Sigmoid colon (tissue), 7 donors: ENCODE measurements around the gene LAMA1. TPM values are rescaled to one million over a fixed set of nuclear protein-coding genes. Genes with fewer than 3 reads are reported as not detected.

Source experiments
- DNase-seq: peaks from one replicate; pipeline ENCODE4 v3.0.0-alpha.2; 2019
- H3K27ac ChIP-seq, 4 donors: fragments of 200-600 bp; sonication (generic); one replicate each; pipeline ENCODE4 v1.5.1; 2016 to 2019; ENCODE audit warnings: mild to moderate bottlenecking in 1 of 4
- H3K27me3 ChIP-seq, 3 donors: fragments of 200-600 bp; sonication (generic); one replicate each; pipeline ENCODE4 v1.5.1; 2019; ENCODE audit warnings: mild to moderate bottlenecking in 1 of 3
- H3K36me3 ChIP-seq, 4 donors: fragments of 200-600 bp; sonication (generic); one replicate each; pipeline ENCODE4 v1.5.1; 2016 to 2019
- H3K4me1 ChIP-seq, 4 donors: fragments of 200-600 bp; sonication (generic); one replicate each; pipeline ENCODE4 v1.5.1; 2017 to 2019
- H3K4me3 ChIP-seq, 4 donors: fragments of 200-600 bp; sonication (generic); one replicate each; pipeline ENCODE4 v1.5.1; 2017 to 2019; ENCODE audit warnings: mild to moderate bottlenecking in 2 of 4, moderate library complexity in 1 of 4
- H3K9me3 ChIP-seq, 4 donors: fragments of 200-600 bp in 3 of 4; sonication (generic) in 3 of 4; one replicate each; pipeline versions ENCODE4 v1.5.1 to v1.6.1; 2013 to 2019
- CTCF ChIP-seq, 4 experiments: fragments of 450-650 bp in 3 of 4; fragments of 200-600 bp in 1 of 4; IDR thresholded peaks; one replicate each; pipeline ENCODE4 v1.5.1; 2016 to 2019; ENCODE audit warnings: antibody characterized with exemption in 4 of 4, mild to moderate bottlenecking in 3 of 4, moderate library complexity in 2 of 4
- EP300 ChIP-seq, 4 donors: sonication (generic); formaldehyde crosslinking; IDR thresholded peaks; one replicate each; pipeline ENCODE4 v1.6.1; 2017; ENCODE audit warnings: antibody characterized with exemption in 4 of 4
- POLR2A ChIP-seq, 2 donors: fragments of 450-650 bp; IDR thresholded peaks; one replicate each; pipeline ENCODE4 v1.6.1; 2016; ENCODE audit warnings: antibody characterized with exemption in 2 of 2, mild to moderate bottlenecking in 2 of 2, moderate library complexity in 2 of 2
- POLR2AphosphoS5 ChIP-seq, 4 donors: sonication (generic); formaldehyde crosslinking; IDR thresholded peaks; one replicate each; pipeline ENCODE4 v1.6.1; 2017; ENCODE audit warnings: antibody characterized with exemption in 4 of 4
- WGBS, 2 donors: extraction: QIAGEN DNeasy Blood & Tissue Kit; methylation state at CpG; one replicate each; pipeline ENCODE4 v1.1.7; 2013; 5-methylcytosine and 5-hydroxymethylcytosine counted together
- intact Hi-C: fragments of 100-400 bp; cut with DNase I; formaldehyde crosslinking; loops from one replicate; pipeline ENCODE4 v1.15.1; 2023
- polyA plus RNA-seq, 3 donors: library from polyadenylated mRNA; stranded (reverse); fragments of 200-250 nt; gene quantifications; one replicate each; pipeline ENCODE4 v1.2.3, GENCODE V29; 2013
- total RNA-seq, 4 donors: library from RNA; depleted of rRNA; stranded (reverse); fragments of >200 nt; gene quantifications; one replicate each; pipeline ENCODE4 v1.1.0, GENCODE V29; 2016
- donor health status: healthy with polysubstance abuse.
- donor health status: Bipolar disorder and iron deficiency.
- donor health status: healthy.

LAMA1 gene
- total and polyA plus RNA-seq, 7 donors = 0.27 to 19.2 (median 1.4) TPM

DNA sequence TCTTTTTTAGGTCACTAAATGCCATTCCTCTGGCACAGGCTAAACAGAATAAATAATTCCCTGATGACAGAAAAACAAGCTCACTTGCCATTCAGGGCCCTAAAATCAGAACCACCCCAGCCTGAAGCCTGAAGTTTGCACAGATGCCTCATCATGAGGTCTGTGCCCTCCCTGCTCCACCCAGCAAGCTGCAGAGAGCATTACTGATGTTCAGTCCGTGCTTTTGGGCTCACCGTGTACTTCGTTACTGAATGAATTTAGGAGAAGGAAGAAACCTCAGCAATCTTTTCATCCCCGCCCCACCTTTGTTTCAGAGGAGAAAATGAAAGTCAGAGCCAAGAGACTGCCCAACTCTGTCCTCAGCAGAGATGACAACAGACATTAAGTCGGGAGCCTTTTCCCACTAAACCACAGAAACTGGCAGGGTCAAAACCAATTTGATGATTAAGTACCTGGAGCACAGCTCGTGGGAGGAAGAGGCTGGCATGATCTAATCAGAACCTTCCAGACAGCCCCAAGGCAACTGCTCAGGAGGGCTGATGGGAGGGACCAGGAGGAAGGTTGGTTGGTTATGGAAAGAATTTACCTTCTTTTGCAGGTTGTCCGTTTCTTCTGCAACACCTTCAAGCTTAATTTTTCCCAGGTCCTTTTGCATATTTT is 122.7 kb downstream of the LAMA1 start:
- Histone ChIP-seq H3K36me3 (no peaks in the 10 kb centered on the region), H3K9me3 (no peaks in the 10 kb centered on the region), H3K4me3 (no peak overlapping the region), H3K27ac (no peak overlapping the region), H3K27me3 (no peaks in the 10 kb centered on the region), H3K4me1 (peaks cover 0 to 8% (median 3%) of the 10 kb centered on the region in 4 donors)
- WGBS, 2 donors = 17 to 40% methylated on average over 7 of the region's 7 CpGs
- DNase-seq = no peak
- no peak for TF ChIP-seq CTCF (IDR thresholded peaks at IDR 0.05)
- TF ChIP-seq POLR2AphosphoS5 (IDR thresholded peaks at IDR 0.05) = no peak
- TF ChIP-seq POLR2A (IDR thresholded peaks at IDR 0.05) = no peak
- TF ChIP-seq EP300 (IDR thresholded peaks at IDR 0.05) = no peak
- intact Hi-C loops = no loop called here

GRCh38 chr18:6994056-6994770 is 123.4 kb downstream of the LAMA1 start:
- no peak for DNase-seq
- intact Hi-C loops = no loop called here
- WGBS, 2 donors = 77 to 88% methylated on average over 7 of the region's 7 CpGs

GRCh38 chr18:6992761-6993160 is 124.8 kb downstream of the LAMA1 start:
- Histone ChIP-seq H3K4me1 (peaks cover 0 to 8% (median 3%) of the 10 kb centered on the region in 4 donors), H3K27ac (no peak overlapping the region), H3K4me3 (no peak overlapping the region), H3K36me3 (no peaks in the 10 kb centered on the region), H3K27me3 (no peaks in the 10 kb centered on the region), H3K9me3 (no peaks in the 10 kb centered on the region)
- DNase-seq = no peak
- no peak for TF ChIP-seq POLR2A (IDR thresholded peaks at IDR 0.05)
- no peak for TF ChIP-seq CTCF (IDR thresholded peaks at IDR 0.05)
- no peak for TF ChIP-seq EP300 (IDR thresholded peaks at IDR 0.05)
- no peak for TF ChIP-seq POLR2AphosphoS5 (IDR thresholded peaks at IDR 0.05)
- intact Hi-C loops = no loop called here

More at GRCh38 chr18:6994056-6994770, 123.4 kb downstream of the LAMA1 start:
- Histone ChIP-seq H3K36me3 (no peaks in the 10 kb centered on the region), H3K9me3 (no peaks in the 10 kb centered on the region), H3K4me1 (peaks cover 0 to 8% (median 3%) of the 10 kb centered on the region in 4 donors), H3K27ac (peak overlapping the region in 2 of 4 donors; percentile 16 to 23), H3K27me3 (no peaks in the 10 kb centered on the region), H3K4me3 (no peak overlapping the region)
- TF ChIP-seq POLR2AphosphoS5 (IDR thresholded peaks at IDR 0.05) = no peak
- TF ChIP-seq EP300 (IDR thresholded peaks at IDR 0.05) = no peak
- TF ChIP-seq POLR2A (IDR thresholded peaks at IDR 0.05) = no peak
- TF ChIP-seq CTCF (IDR thresholded peaks at IDR 0.05) = no peak

GRCh38 chr18:6983366-6983765 is 134.2 kb downstream of the LAMA1 start:
- H3K27me3 ChIP-seq = no peaks in the 10 kb centered on the region
- no peak for DNase-seq
- no peaks in the 10 kb centered on the region for H3K36me3 ChIP-seq
- no peaks in the 10 kb centered on the region for H3K9me3 ChIP-seq
- WGBS, 2 donors = 62 to 89% methylated on average over 7 of the region's 7 CpGs
- TF ChIP-seq POLR2A (IDR thresholded peaks at IDR 0.05) (no peak), POLR2AphosphoS5 (IDR thresholded peaks at IDR 0.05) (no peak), CTCF (IDR thresholded peaks at IDR 0.05) (no peak), EP300 (IDR thresholded peaks at IDR 0.05) (no peak)
- no peak overlapping the region for H3K4me3 ChIP-seq
- H3K4me1 ChIP-seq = peaks cover 0 to 3% (median 0%) of the 10 kb centered on the region in 4 donors
- intact Hi-C loops = no loop called here
- H3K27ac ChIP-seq = no peak overlapping the region
